ENCODE measurements around the gene TUSC2. TPM values are rescaled to one million over a fixed set of nuclear protein-coding genes. Genes with fewer than 3 reads are reported as not detected.

Gene TUSC2
- total RNA-seq, 1 donor from 2014 or later = 16.9 TPM

- Mint-ChIP-seq H3K9me3 (ENCODE audit: unreplicated experiment) (no peaks in the 10 kb centered on the region), H3K4me3 (ENCODE audit: unreplicated experiment) (peak overlapping the region; percentile 73), H3K27ac (ENCODE audit: unreplicated experiment) (peak overlapping the region; percentile 98), H3K4me1 (ENCODE audit: unreplicated experiment) (peaks cover 17% of the 10 kb centered on the region), H3K27me3 (ENCODE audit: unreplicated experiment) (no peaks in the 10 kb centered on the region), H3K36me3 (ENCODE audit: unreplicated experiment) (peaks cover 3% of the 10 kb centered on the region)
- no peak for DNase-seq (ENCODE audit: extremely low spot score, unreplicated experiment)
- TF ChIP-seq CTCF (IDR thresholded peaks at IDR 0.05) = no peak
These were observed 34.8 kb downstream of the TUSC2 start for GRCh38 chr3:50293079-50293801.

GRCh38 chr3:50292159-50293078, 35.6 kb downstream of the TUSC2 start, which contains the start of gene IFRD2:
Gene IFRD2 (minus strand): TSS chr3:50292429. CDS start chr3:50292274, 155 bp downstream.
- peak within 1 kb of the TSS; percentile 73 for H3K4me3 Mint-ChIP-seq (ENCODE audit: unreplicated experiment)
- DNase-seq (ENCODE audit: extremely low spot score, unreplicated experiment) = peak; percentile 98
- H3K27ac Mint-ChIP-seq (ENCODE audit: unreplicated experiment) = peak within 1 kb of the TSS; percentile 98
- H3K36me3 Mint-ChIP-seq (ENCODE audit: unreplicated experiment) = peaks cover 3% of the 10 kb centered on the region
- no peaks in the 10 kb centered on the region for H3K9me3 Mint-ChIP-seq (ENCODE audit: unreplicated experiment)
- H3K27me3 Mint-ChIP-seq (ENCODE audit: unreplicated experiment) = no peaks in the 10 kb centered on the region
- H3K4me1 Mint-ChIP-seq (ENCODE audit: unreplicated experiment) = peaks cover 14% of the 10 kb centered on the region
- no peak for TF ChIP-seq CTCF (IDR thresholded peaks at IDR 0.05)

- no peak for DNase-seq (ENCODE audit: extremely low spot score, unreplicated experiment)
- no peak for TF ChIP-seq CTCF (IDR thresholded peaks at IDR 0.05)
- no peak overlapping the region for H3K27ac Mint-ChIP-seq (ENCODE audit: unreplicated experiment)
- H3K4me1 Mint-ChIP-seq (ENCODE audit: unreplicated experiment) = peaks cover 14% of the 10 kb centered on the region
- peaks cover 3% of the 10 kb centered on the region for H3K36me3 Mint-ChIP-seq (ENCODE audit: unreplicated experiment)
- H3K9me3 Mint-ChIP-seq (ENCODE audit: unreplicated experiment) = no peaks in the 10 kb centered on the region
- no peaks in the 10 kb centered on the region for H3K27me3 Mint-ChIP-seq (ENCODE audit: unreplicated experiment)
- no peak overlapping the region for H3K4me3 Mint-ChIP-seq (ENCODE audit: unreplicated experiment)
These were observed 37.8 kb downstream of the TUSC2 start for GRCh38 chr3:50290161-50290641.

GRCh38 chr3:50289130-50289529, 38.9 kb downstream of the TUSC2 start:
- H3K27me3 Mint-ChIP-seq (ENCODE audit: unreplicated experiment) = no peaks in the 10 kb centered on the region
- DNase-seq (ENCODE audit: extremely low spot score, unreplicated experiment) = no peak
- peaks cover 14% of the 10 kb centered on the region for H3K4me1 Mint-ChIP-seq (ENCODE audit: unreplicated experiment)
- no peak overlapping the region for H3K4me3 Mint-ChIP-seq (ENCODE audit: unreplicated experiment)
- TF ChIP-seq CTCF (IDR thresholded peaks at IDR 0.05) = no peak
- peaks cover 3% of the 10 kb centered on the region for H3K36me3 Mint-ChIP-seq (ENCODE audit: unreplicated experiment)
- H3K27ac Mint-ChIP-seq (ENCODE audit: unreplicated experiment) = no peak overlapping the region
- H3K9me3 Mint-ChIP-seq (ENCODE audit: unreplicated experiment) = no peaks in the 10 kb centered on the region

Measured in osteocyte (in vitro differentiated cells).